Mesendoderm (in vitro differentiated cells): ENCODE data around the gene PRDX5.

Source experiments
- DNase-seq: peaks from one replicate; pipeline ENCODE4 v3.0.0; 2013
- H2AK5ac ChIP-seq: 2 replicates; pipeline ENCODE4 v1.6.1; 2013; ENCODE audit warnings: low read length, inconsistent platforms
- H2BK120ac ChIP-seq: 2 replicates; pipeline ENCODE4 v1.6.1; 2013; ENCODE audit warnings: low read depth, mild to moderate bottlenecking, low read length, moderate library complexity, mixed read lengths
- H2BK15ac ChIP-seq: replicated peaks from 2 replicates; pipeline ENCODE4 v1.6.1; 2013; ENCODE audit warnings: low read depth, mild to moderate bottlenecking, moderate library complexity
- H2BK5ac ChIP-seq: 2 replicates; pipeline ENCODE4 v1.6.1; 2013; ENCODE audit warnings: low read length, inconsistent platforms
- H3K18ac ChIP-seq: 2 replicates; pipeline ENCODE4 v1.6.1; 2013; ENCODE audit warnings: mild to moderate bottlenecking, low read length, mixed read lengths
- H3K23ac ChIP-seq: one replicate; pipeline ENCODE4 v1.6.1; 2013; ENCODE audit warnings: low read length
- H3K27ac ChIP-seq: 2 replicates; pipeline ENCODE4 v1.5.1; 2013; ENCODE audit warnings: low read depth, mild to moderate bottlenecking, inconsistent platforms, low read length, moderate library complexity
- H3K27me3 ChIP-seq: 2 replicates; pipeline ENCODE4 v1.6.1; 2013; ENCODE audit warnings: low read length, control low read depth, mild to moderate bottlenecking, inconsistent platforms; ENCODE audit not compliant: insufficient read depth, poor library complexity
- H3K36me3 ChIP-seq: 2 replicates; pipeline ENCODE4 v1.6.1; 2013; ENCODE audit warnings: low read length, inconsistent platforms; ENCODE audit not compliant: control insufficient read depth, insufficient read depth
- H3K4ac ChIP-seq: one replicate; pipeline ENCODE4 v1.6.1; 2013; ENCODE audit warnings: low read depth, mild to moderate bottlenecking, low read length, moderate library complexity
- H3K4me1 ChIP-seq: 2 replicates; pipeline ENCODE4 v1.6.1; 2013; ENCODE audit warnings: low read depth, low read length, inconsistent platforms; ENCODE audit not compliant: control insufficient read depth
- H3K4me2 ChIP-seq: 2 replicates; pipeline ENCODE4 v1.6.1; 2013; ENCODE audit warnings: low read length
- H3K4me3 ChIP-seq: 2 replicates; pipeline ENCODE4 v1.5.1; 2013; ENCODE audit warnings: mild to moderate bottlenecking, low read length
- H3K56ac ChIP-seq: one replicate; pipeline ENCODE4 v1.6.1; 2013; ENCODE audit warnings: low read length
- H3K79me1 ChIP-seq: 2 replicates; pipeline ENCODE4 v1.6.1; 2013; ENCODE audit warnings: low read length, inconsistent platforms
- H3K79me2 ChIP-seq: 2 replicates; pipeline ENCODE4 v1.6.1; 2013; ENCODE audit warnings: mild to moderate bottlenecking, low read length; ENCODE audit not compliant: control insufficient read depth, insufficient read depth
- H3K9ac ChIP-seq: 2 replicates; pipeline ENCODE4 v1.6.1; 2013; ENCODE audit warnings: low read length, inconsistent platforms
- H4K5ac ChIP-seq: one replicate; pipeline ENCODE4 v1.6.1; 2013; ENCODE audit warnings: low read length
- H4K8ac ChIP-seq: one replicate; pipeline ENCODE4 v1.6.1; 2013; ENCODE audit warnings: low read depth, mild to moderate bottlenecking, control low read depth, low read length, moderate library complexity
- WGBS: extraction: QIAGEN DNeasy Blood & Tissue Kit; methylation state at CpG from one replicate; pipeline ENCODE4 v1.1.7; 2013; ENCODE audit warnings: low lambda C conversion rate, missing lambda C conversion rate; ENCODE audit not compliant: insufficient coverage; ENCODE audit errors: extremely low coverage; 5-methylcytosine and 5-hydroxymethylcytosine counted together

PRDX5 gene

DNA sequence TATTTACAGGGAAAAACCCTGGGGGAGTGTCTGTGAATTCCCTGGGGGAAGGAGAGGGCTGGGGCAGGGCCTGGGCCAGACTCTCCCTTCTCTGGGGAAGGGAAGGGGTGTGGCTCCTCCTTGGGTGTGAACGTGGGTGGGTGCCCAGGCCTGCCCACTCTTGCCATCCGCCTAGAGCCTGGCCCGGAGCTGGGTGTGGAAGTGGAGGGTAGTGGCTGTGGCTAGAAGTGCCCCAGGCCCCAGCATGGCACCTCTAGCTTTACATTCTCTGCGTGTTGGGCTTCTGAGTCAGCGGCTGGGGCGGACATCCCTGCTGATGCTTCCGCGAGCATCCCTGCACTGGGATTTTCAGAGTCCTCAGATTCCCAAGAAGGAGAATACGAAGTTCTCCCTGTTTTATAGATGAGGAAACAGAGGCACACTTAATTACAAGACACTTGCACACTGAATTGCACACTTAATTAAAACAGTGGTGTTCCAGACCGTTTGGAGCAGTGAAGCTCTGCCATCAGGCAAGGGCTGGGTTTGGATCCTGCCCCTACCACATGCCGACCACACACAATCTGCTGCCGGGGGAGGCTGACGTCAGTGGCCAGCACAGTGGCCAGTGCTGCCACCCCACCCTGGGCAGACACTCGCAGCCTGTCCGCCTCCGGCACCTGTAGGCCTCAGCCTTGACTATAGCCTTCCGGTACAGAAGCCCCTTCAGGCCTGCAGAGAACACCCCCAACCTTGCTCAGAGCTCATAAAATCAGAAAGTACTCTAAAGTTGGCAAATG lies 41.1 kb upstream of the PRDX5 start:
- H3K18ac ChIP-seq = no peak overlapping the region
- H2BK15ac ChIP-seq = no peak overlapping the region
- H3K56ac ChIP-seq = no peak overlapping the region
- no peaks in the 10 kb centered on the region for H3K79me1 ChIP-seq
- H2AK5ac ChIP-seq = no peak overlapping the region
- H3K9ac ChIP-seq = no peak overlapping the region
- no peaks in the 10 kb centered on the region for H3K79me2 ChIP-seq
- H3K4ac ChIP-seq = no peak overlapping the region
- no peak overlapping the region for H2BK120ac ChIP-seq
- no peaks in the 10 kb centered on the region for H3K4me1 ChIP-seq
- H3K4me2 ChIP-seq = no peak overlapping the region
- H3K36me3 ChIP-seq = no peaks in the 10 kb centered on the region
- no CpG with 5 or more reads among the region's 17 CpGs for WGBS
- no peak overlapping the region for H3K27ac ChIP-seq
- H2BK5ac ChIP-seq = no peak overlapping the region
- no peak overlapping the region for H3K23ac ChIP-seq
- no peaks in the 10 kb centered on the region for H3K27me3 ChIP-seq
- no peak overlapping the region for H4K8ac ChIP-seq
- no peak overlapping the region for H4K5ac ChIP-seq
- no peak overlapping the region for H3K4me3 ChIP-seq
- no peak for DNase-seq

DNA sequence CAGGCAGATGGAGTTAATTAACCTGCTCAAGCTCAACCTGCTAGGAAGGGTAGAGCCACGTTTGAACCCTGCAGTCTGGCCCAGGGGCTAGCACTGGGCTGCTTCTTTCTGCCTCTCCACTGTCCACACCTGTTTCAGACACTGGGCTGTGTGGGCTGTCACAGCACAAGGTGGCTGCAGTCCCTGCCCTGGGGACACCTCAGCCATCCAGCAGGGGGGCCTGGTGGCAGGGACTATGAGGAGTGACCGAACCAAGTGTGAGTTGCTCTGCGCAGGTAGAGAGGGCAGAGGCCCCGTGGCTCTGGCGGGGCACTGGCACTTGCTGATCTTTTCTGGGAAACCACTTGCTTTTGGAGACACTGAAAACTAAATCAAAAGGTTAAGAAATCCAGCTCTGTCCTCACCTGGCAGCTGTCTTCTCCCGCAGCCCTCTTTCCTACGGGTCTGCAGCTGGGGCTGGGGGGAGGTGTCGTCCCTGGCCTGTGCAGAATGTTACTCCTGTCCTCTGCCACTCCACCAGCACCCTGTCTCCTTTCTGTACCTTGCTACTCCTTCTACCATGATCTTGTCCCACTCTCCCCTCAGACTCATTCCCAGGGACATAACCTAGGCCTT lies 39.2 kb upstream of the PRDX5 start:
- Histone ChIP-seq H3K4me1 (no peaks in the 10 kb centered on the region), H2BK5ac (no peak overlapping the region), H3K79me2 (no peaks in the 10 kb centered on the region), H3K27ac (no peak overlapping the region), H3K79me1 (no peaks in the 10 kb centered on the region), H3K27me3 (no peaks in the 10 kb centered on the region), H4K5ac (no peak overlapping the region), H3K56ac (no peak overlapping the region), H3K9ac (no peak overlapping the region), H3K4me2 (no peak overlapping the region), H2BK120ac (no peak overlapping the region), H2BK15ac (no peak overlapping the region), H3K23ac (no peak overlapping the region), H3K18ac (no peak overlapping the region), H4K8ac (no peak overlapping the region), H3K4me3 (no peak overlapping the region), H2AK5ac (no peak overlapping the region), H3K4ac (no peak overlapping the region), H3K36me3 (no peaks in the 10 kb centered on the region)
- WGBS = no CpG with 5 or more reads among the region's 8 CpGs
- DNase-seq = no peak

DNA sequence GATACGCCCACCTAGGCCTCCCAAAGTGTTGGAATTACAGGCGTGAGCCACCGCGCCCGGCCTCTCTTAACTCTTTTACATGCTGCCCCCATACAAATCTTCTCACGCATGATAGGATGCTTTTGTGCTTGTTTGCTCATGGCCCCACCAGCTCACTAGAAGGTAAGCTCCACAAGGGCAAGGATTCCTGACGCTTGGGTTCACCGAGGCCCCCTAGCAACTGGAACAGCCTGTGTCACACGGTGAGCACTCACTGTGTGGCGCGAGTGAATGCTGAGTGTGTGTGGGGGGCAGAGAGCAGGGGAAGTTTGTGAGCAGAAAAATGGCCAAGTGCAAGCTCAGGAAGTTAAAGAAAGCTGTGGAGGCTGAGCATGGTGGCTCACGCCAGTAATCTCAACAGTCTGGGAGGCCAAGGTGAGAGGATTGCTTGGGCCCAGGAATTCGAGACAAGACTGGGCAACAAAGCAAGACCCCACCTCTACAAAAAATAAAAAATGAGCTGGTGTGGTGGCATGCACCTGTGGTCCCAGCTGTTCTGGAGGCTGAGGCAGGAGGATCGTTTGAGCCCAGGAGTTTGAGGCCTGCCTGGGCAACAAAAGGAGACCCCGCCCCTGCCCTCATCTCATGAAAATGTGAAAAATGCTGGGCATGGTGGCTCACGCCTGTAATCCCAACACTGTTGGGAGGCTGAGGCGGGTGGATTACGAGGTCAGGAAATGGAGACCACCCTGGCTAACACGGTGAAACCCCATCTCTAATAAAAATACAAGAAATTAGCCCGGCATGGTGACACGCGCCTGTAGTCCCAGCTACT lies 35.8 kb upstream of the PRDX5 start:
- no peak overlapping the region for H3K23ac ChIP-seq
- H3K36me3 ChIP-seq = no peaks in the 10 kb centered on the region
- no peak overlapping the region for H3K27ac ChIP-seq
- H3K79me1 ChIP-seq = no peaks in the 10 kb centered on the region
- no peaks in the 10 kb centered on the region for H3K79me2 ChIP-seq
- no peaks in the 10 kb centered on the region for H3K27me3 ChIP-seq
- no peak overlapping the region for H2BK15ac ChIP-seq
- DNase-seq = no peak
- WGBS = no CpG with 5 or more reads among the region's 22 CpGs
- no peak overlapping the region for H2BK120ac ChIP-seq
- H3K4me1 ChIP-seq = peaks cover 6% of the 10 kb centered on the region
- H3K4me3 ChIP-seq = no peak overlapping the region
- no peak overlapping the region for H3K4me2 ChIP-seq
- no peak overlapping the region for H2AK5ac ChIP-seq
- no peak overlapping the region for H3K18ac ChIP-seq
- H3K4ac ChIP-seq = no peak overlapping the region
- H4K8ac ChIP-seq = no peak overlapping the region
- no peak overlapping the region for H4K5ac ChIP-seq
- no peak overlapping the region for H3K56ac ChIP-seq
- no peak overlapping the region for H3K9ac ChIP-seq
- no peak overlapping the region for H2BK5ac ChIP-seq

DNA sequence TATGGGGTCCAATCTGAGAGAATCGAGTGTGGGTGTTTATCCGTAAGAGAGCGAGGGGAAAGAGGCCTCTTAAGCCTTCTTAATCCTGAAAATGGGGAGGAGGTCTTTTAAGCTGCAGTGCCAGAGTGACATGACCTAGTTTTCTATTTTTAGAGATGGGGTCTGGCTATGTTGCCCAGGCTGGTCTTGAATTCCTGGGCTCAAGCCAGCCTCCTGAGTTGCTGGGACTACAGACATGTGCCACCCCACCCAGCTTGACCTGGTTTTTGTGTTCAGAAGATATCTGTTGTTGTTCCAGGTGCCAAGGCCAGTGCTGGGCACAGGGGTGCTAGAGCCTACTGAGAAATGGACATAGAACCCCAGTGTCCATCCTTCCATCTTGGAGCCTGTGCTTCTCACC lies 34.8 kb upstream of the PRDX5 start:
- Histone ChIP-seq H3K27ac (no peak overlapping the region), H3K4me2 (no peak overlapping the region), H3K36me3 (no peaks in the 10 kb centered on the region), H2BK120ac (no peak overlapping the region), H3K9ac (no peak overlapping the region), H3K79me1 (no peaks in the 10 kb centered on the region), H2BK15ac (no peak overlapping the region), H3K4ac (no peak overlapping the region), H4K8ac (no peak overlapping the region), H3K18ac (no peak overlapping the region), H3K27me3 (no peaks in the 10 kb centered on the region), H3K23ac (no peak overlapping the region), H3K4me3 (no peak overlapping the region), H2BK5ac (no peak overlapping the region), H4K5ac (no peak overlapping the region), H3K4me1 (peaks cover 6% of the 10 kb centered on the region), H3K79me2 (no peaks in the 10 kb centered on the region), H2AK5ac (no peak overlapping the region), H3K56ac (no peak overlapping the region)
- no CpG with 5 or more reads among the region's 3 CpGs for WGBS
- no peak for DNase-seq

DNA sequence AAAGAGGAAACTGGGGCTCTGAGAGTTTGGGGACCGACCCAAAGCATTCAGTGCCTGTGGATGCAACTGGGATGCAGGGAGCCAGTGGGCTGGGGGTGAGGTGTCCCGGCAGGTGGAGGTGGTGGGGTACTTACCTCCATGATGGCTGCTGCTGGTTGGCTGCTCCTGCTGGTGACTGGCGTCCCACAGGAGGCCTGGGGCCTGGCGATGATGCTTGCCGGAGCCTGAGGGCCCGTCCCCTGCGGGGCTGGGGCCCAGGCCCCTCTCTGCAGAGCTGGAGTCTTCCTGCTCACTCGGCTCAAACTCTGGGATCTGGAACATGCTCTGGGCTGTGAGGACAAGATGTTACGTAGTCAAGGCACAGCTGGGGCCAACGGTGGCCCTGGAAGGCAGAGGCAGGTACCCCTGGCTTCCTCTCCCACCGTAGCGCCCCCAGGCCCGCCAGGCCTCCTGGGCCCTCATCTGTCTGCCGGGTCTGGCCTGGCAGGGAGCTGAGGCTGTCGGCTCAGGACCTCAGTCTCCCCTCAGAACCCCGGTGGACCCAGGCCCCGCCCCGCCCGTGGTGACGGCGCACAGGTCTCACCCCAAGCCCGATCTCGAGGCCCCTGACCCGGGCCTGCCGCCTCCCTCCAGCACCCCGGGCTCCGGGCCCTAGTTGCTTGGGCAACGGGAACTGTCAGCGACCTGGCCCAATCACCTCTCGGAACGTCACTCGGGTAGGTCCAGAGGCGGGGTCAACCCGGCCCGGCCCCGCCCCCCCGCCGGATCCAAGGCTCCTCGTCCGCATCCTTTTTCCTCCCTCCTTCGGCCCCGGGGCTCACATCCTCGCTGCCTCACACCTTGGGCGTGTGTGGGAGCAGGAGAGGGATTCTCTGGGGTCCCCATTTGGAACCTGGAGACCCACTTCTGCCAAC lies 33.6 kb upstream of the PRDX5 start, which contains the start of gene BAD:
Gene BAD (minus strand): TSS at position 618 of the 914 bp plus-strand sequence. CDS start 297 bp downstream, at position 321.
- Histone ChIP-seq H2BK15ac (no peak within 1 kb of the TSS), H3K4me2 (peak within 1 kb of the TSS; percentile 100), H2AK5ac (no peak within 1 kb of the TSS), H3K4me3 (peak within 1 kb of the TSS; percentile 81), H2BK120ac (no peak within 1 kb of the TSS), H4K5ac (no peak within 1 kb of the TSS), H3K27ac (peak within 1 kb of the TSS; percentile 66), H3K18ac (peak within 1 kb of the TSS; percentile 75), H3K4ac (peak within 1 kb of the TSS; percentile 40), H3K9ac (peak within 1 kb of the TSS; percentile 92), H3K56ac (peak within 1 kb of the TSS; percentile 96), H3K79me2 (no peaks in the 10 kb centered on the region), H4K8ac (no peak within 1 kb of the TSS), H3K4me1 (peaks cover 6% of the 10 kb centered on the region), H3K23ac (no peak within 1 kb of the TSS), H2BK5ac (no peak within 1 kb of the TSS), H3K27me3 (no peaks in the 10 kb centered on the region), H3K79me1 (no peaks in the 10 kb centered on the region), H3K36me3 (no peaks in the 10 kb centered on the region)
- peak; percentile 96 for DNase-seq
- no CpG with 5 or more reads among the region's 44 CpGs for WGBS
